GM12878 (cell line): ENCODE results near the gene R3HDM2. TPM values are rescaled to one million over a fixed set of nuclear protein-coding genes. Genes with fewer than 3 reads are reported as not detected.
"Not testable (repeated sequence)": the region's sequence is repeated elsewhere in the genome, so short reads cannot be mapped to it uniquely, and the experiment has no call there.

Experiments
- ATAC-seq: fragments of 200-7000 bp; cut with Tn5 transposase; 3 replicates; pipeline ENCODE4 v1.9.1; 2020; ENCODE audit warnings: mild to moderate bottlenecking, moderate library complexity
- BruUV-seq: library from RNA; stranded (reverse); fragments of 400-500 nt; replicated peaks from 2 replicates; lab custom pipeline; 2021; lab: Mats Ljungman, UMichigan
- CTCF ChIA-PET: fragments of 300-600 bp; sonication (Branson Sonifier 250); formaldehyde crosslinking; extraction: SDS; loops from one replicate; lab custom pipeline; 2021; ENCODE audit warnings: inconsistent platforms; lab: Yijun Ruan, JAX
- POLR2A ChIA-PET: fragments of 350-600 bp; formaldehyde crosslinking; extraction: SDS; loops from one replicate; lab custom pipeline; 2021; ENCODE audit warnings: inconsistent platforms; lab: Charles Lee
- RAD21 ChIA-PET: fragments of 300-600 bp; sonication (Branson Sonifier 250); formaldehyde crosslinking; loops from one replicate; lab custom pipeline; 2023; ENCODE audit warnings: antibody characterized with exemption; ENCODE audit not compliant: unreplicated experiment; lab: Charles Lee
- SMC1A ChIA-PET: fragments of 300-600 bp; sonication (Branson Sonifier 250); formaldehyde crosslinking; loops from one replicate; lab custom pipeline; 2023; ENCODE audit not compliant: unreplicated experiment, uncharacterized antibody; lab: Charles Lee
- DNase-seq: peaks from one replicate; pipeline ENCODE4 v3.0.0-alpha.2; 2011; ENCODE audit warnings: low read depth, low spot score
- FAIRE-seq: peaks from 3 replicates; lab custom pipeline; 2011; peaks lifted over from hg19 to GRCh38; lab: Jason Lieb, UNC
- H2AFZ ChIP-seq: 2 replicates; pipeline ENCODE4 v1.6.0; 2011; ENCODE audit warnings: low read depth, low read length, control low read depth; ENCODE audit not compliant: control insufficient read depth
- H3K27ac ChIP-seq: 2 replicates; pipeline ENCODE4 v1.5.1; 2011; ENCODE audit warnings: control low read depth; ENCODE audit not compliant: control insufficient read depth, insufficient read depth
- H3K27me3 ChIP-seq, 2 experiments: replicated peaks in 1 of 2; 2 replicates each; pipeline versions ENCODE4 v1.6.0 to v1.6.1; 2011; ENCODE audit warnings: low read length in 1 of 2; ENCODE audit not compliant: control insufficient read depth in 2 of 2, insufficient read depth in 2 of 2
- H3K36me3 ChIP-seq, 2 experiments: 2 replicates each; pipeline ENCODE4 v1.5.1; 2011; ENCODE audit warnings: low read length in 1 of 2; ENCODE audit not compliant: control insufficient read depth in 2 of 2, insufficient read depth in 2 of 2
- H3K4me1 ChIP-seq: 2 replicates; pipeline ENCODE4 v1.6.1; 2011; ENCODE audit warnings: mild to moderate bottlenecking, low read length, moderate library complexity, mixed read lengths; ENCODE audit not compliant: control insufficient read depth, insufficient read depth
- H3K4me2 ChIP-seq: 2 replicates; pipeline ENCODE4 v1.6.0; 2011; ENCODE audit warnings: control low read depth; ENCODE audit not compliant: control insufficient read depth, insufficient read depth
- H3K4me3 ChIP-seq: fragments of 200-600 bp; sonication (generic); 2 replicates; pipeline ENCODE4 v1.5.1; 2016
- H3K79me2 ChIP-seq: 2 replicates; pipeline ENCODE4 v1.6.0; 2011; ENCODE audit warnings: low read length; ENCODE audit not compliant: control insufficient read depth, insufficient read depth
- H3K9ac ChIP-seq: 2 replicates; pipeline ENCODE4 v1.8.0; 2011; ENCODE audit warnings: low read length, control low read depth, mixed read lengths; ENCODE audit not compliant: control insufficient read depth, insufficient read depth
- H3K9me3 ChIP-seq: replicated peaks from 3 replicates; pipeline ENCODE4 v1.5.1; 2011; ENCODE audit warnings: mild to moderate bottlenecking, low read length; ENCODE audit not compliant: control insufficient read depth, insufficient read depth
- H4K20me1 ChIP-seq: 2 replicates; pipeline ENCODE4 v1.6.0; 2011; ENCODE audit not compliant: control insufficient read depth, insufficient read depth
- BMI1 ChIP-seq: fragments of 450-650 bp; IDR thresholded peaks from 2 replicates; pipeline ENCODE4 v1.6.1; 2016; ENCODE audit warnings: mild to moderate bottlenecking, moderate library complexity, borderline replicate concordance
- CHD1 ChIP-seq: IDR thresholded peaks from 2 replicates; pipeline ENCODE4 v1.6.1; 2012; ENCODE audit warnings: low read depth, low read length, improper control_type of control experiment
- ELK1 ChIP-seq: IDR thresholded peaks from 2 replicates; pipeline ENCODE4 v1.6.1; 2012; ENCODE audit warnings: low read depth, low read length, improper control_type of control experiment
- IKZF2 ChIP-seq, 2 experiments: fragments of 450-650 bp; IDR thresholded peaks; 2 replicates each; pipeline ENCODE4 v1.6.1; 2017; ENCODE audit warnings: mild to moderate bottlenecking in 2 of 2, moderate library complexity in 2 of 2
- IRF3 ChIP-seq: fragments of 450-650 bp; IDR thresholded peaks from 2 replicates; pipeline ENCODE4 v1.6.1; 2014; ENCODE audit warnings: mild to moderate bottlenecking
- PAX8 ChIP-seq: fragments of 450-650 bp; IDR thresholded peaks from 2 replicates; pipeline ENCODE4 v1.6.1; 2017; ENCODE audit warnings: mild to moderate bottlenecking, moderate library complexity
- RUNX3 ChIP-seq: IDR thresholded peaks from 2 replicates; pipeline ENCODE4 v1.6.1; 2012; ENCODE audit warnings: low read length, inconsistent platforms
- SIX5 ChIP-seq: IDR thresholded peaks from 2 replicates; pipeline ENCODE4 v1.6.1; 2011; ENCODE audit warnings: mild to moderate bottlenecking, low read depth, low read length, moderate library complexity; ENCODE audit not compliant: severe bottlenecking
- YY1 ChIP-seq: IDR thresholded peaks from 2 replicates; pipeline ENCODE4 v1.6.1; 2011; ENCODE audit warnings: low read depth, mild to moderate bottlenecking, low read length
- WGBS: methylation state at CpG from one replicate; pipeline ENCODE4 v1.1.6; 2016; ENCODE audit warnings: low lambda C conversion rate; ENCODE audit not compliant: insufficient replicate concordance, insufficient coverage; ENCODE audit errors: missing lambda C conversion rate; 5-methylcytosine and 5-hydroxymethylcytosine counted together
- in situ Hi-C: fragments of 300-500 bp; cut with MboI; formaldehyde crosslinking; loops from 9 replicates; pipeline ENCODE4 v1.14.3; 2018; ENCODE audit warnings: mixed read lengths
- intact Hi-C: fragments of 100-400 bp; cut with micrococcal nuclease; formaldehyde crosslinking; loops from one replicate; pipeline ENCODE4 v1.14.2; 2022; ENCODE audit not compliant: unreplicated experiment
- polyA plus RNA-seq, 11 experiments: library from polyadenylated mRNA; depleted of rRNA in 4 of 11; unstranded in 6 of 11; stranded (reverse) in 5 of 11; fragments of >200 nt; fragmentation: Nextera tagmentation in 4 of 11; fragmentation: Illumina TruSeq in 1 of 11; extraction: Ambion mirVana in 4 of 11; extraction: Trizol in 1 of 11; gene quantifications; 1 replicate in 1 of 11; 2 replicates in 10 of 11; pipeline versions ENCODE4 v1.2.1 to v1.2.3, GENCODE V29; 2011 to 2016; ENCODE audit warnings: inconsistent platforms in 2 of 11, missing spikeins in 2 of 11, low read depth in 1 of 11
- total RNA-seq, 4 experiments: library from RNA; depleted of rRNA in 3 of 4; stranded (reverse); fragments of >200 nt in 3 of 4; fragmentation: Illumina TruSeq in 1 of 4; extraction: Trizol in 1 of 4; gene quantifications; 2 replicates each; pipeline versions ENCODE4 v1.2.1 to v1.2.3, GENCODE V29; 2013 to 2021

R3HDM2 gene
- total and polyA plus RNA-seq, 10 of the 15 experiments (the other 5 are each of a cell fraction or from before 2014, with no cell fraction given), result 4.6 to 26.1 (median 11.2) TPM

- H3K4me1 ChIP-seq, DNase-seq, H4K20me1 ChIP-seq, intact Hi-C loops, H3K9me3 ChIP-seq, in situ Hi-C loops, H3K4me3 ChIP-seq, H3K4me2 ChIP-seq, H2AFZ ChIP-seq, H3K36me3 ChIP-seq, H3K27me3 ChIP-seq, H3K9ac ChIP-seq, H3K27ac ChIP-seq, H3K79me2 ChIP-seq, ATAC-seq, RAD21 ChIA-PET, BruUV-seq, FAIRE-seq: not testable (repeated sequence)
- CTCF ChIA-PET, result interaction anchor here (1.1 to 1.3 kb wide), 2 partner anchors 10 to 92 kb away, joined by 3 read pairs; no protein-coding TSS in a partner anchor
- SMC1A ChIA-PET, result interaction anchor here (1.0 to 1.3 kb wide), 2 partner anchors 11 to 53 kb away, joined by 4 to 5 read pairs; no protein-coding TSS in a partner anchor
- 98% methylated on average over 6 of the region's 7 CpGs for WGBS
- POLR2A ChIA-PET, result interaction anchor here (1.3 kb wide), 1 partner anchor 14 kb away, joined by 3 read pairs; no protein-coding TSS in a partner anchor
These were observed 31.0 kb downstream of the R3HDM2 start for GRCh38 chr12:57399718-57400463.

- no peak overlapping the region for H2AFZ ChIP-seq
- ATAC-seq (no peak), DNase-seq (no peak), FAIRE-seq (no peak)
- H3K27me3 ChIP-seq, result no peaks in the 10 kb centered on the region
- no peaks in the 10 kb centered on the region for H3K79me2 ChIP-seq
- in situ Hi-C loops (no loop called here), intact Hi-C loops (no loop called here)
- no peaks in the 10 kb centered on the region for H3K9me3 ChIP-seq
- no peaks in the 10 kb centered on the region; a peak in 2 of 4 replicates for H3K36me3 ChIP-seq
- H3K4me1 ChIP-seq, result no peaks in the 10 kb centered on the region
- ChIA-PET POLR2A (no interaction called here), SMC1A (interaction anchor here (1.0 kb wide), 1 partner anchor 61 kb away, joined by 4 read pairs; no protein-coding TSS in a partner anchor), RAD21 (no interaction called here), CTCF (no interaction called here)
- H3K9ac ChIP-seq, result no peak overlapping the region
- no peak overlapping the region for H3K4me3 ChIP-seq
- TF ChIP-seq IRF3 (no peak), ELK1 (no peak), SIX5 (no peak), IKZF2 (IDR thresholded peaks at IDR 0.05) (no peak), YY1 (no peak), RUNX3 (no peak), BMI1 (no peak), CHD1 (no peak), PAX8 (no peak)
- H4K20me1 ChIP-seq, result no peaks in the 10 kb centered on the region
- H3K4me2 ChIP-seq, result no peak overlapping the region
- no TSS peak for BruUV-seq
- 100% methylated on average over 2 of the region's 2 CpGs for WGBS
- no peak overlapping the region for H3K27ac ChIP-seq
These were observed 33.4 kb downstream of the R3HDM2 start for GRCh38 chr12:57397441-57397840.
